ENCODE measurements around the gene PRR13.
"Not testable (repeated sequence)": the region's sequence is repeated elsewhere in the genome, so short reads cannot be mapped to it uniquely, and the experiment has no call there.

The PRR13 gene

DNA sequence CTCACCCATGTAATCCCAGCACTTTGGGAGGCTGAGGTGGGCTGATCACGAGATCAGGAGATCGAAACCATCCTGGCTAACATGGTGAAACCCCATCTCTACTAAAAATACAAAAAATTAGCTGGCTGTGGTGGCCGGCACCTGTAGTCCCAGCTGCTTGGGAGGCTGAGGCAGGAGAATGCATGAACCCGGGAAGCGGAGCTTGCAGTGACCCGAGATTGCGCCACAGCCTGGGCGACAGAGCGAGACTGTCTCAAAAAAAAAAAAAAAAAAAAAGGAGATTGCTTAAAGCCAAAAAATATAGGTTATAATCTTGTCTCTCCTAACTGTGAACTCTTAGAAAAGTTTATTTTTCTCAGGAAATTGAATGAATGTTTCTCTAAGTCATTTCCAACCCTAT is 6.2 kb upstream of the PRR13 start:
- not testable (repeated sequence) for DNase-seq (ENCODE audit: low read depth in 2 of 2)

DNA sequence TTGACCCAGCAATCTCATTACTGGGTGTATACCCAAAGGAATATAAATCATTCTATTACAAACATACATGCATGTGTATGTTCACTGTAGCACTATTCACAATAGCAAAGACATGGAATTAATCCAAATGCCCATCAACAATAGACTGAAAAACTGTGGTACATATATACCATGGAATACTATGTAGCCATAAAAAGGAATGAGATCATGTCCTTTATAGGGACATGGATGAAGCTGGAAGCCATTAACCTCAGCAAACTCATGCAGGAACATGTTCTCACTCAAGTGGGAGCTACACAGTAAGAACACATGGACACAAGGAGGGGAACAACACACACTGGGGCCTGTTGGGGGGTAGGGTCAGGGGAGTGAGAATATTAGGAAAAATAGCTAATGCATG is 2.0 kb upstream of the PRR13 start:
- not testable (repeated sequence) for DNase-seq (ENCODE audit: low read depth in 2 of 2)

DNA sequence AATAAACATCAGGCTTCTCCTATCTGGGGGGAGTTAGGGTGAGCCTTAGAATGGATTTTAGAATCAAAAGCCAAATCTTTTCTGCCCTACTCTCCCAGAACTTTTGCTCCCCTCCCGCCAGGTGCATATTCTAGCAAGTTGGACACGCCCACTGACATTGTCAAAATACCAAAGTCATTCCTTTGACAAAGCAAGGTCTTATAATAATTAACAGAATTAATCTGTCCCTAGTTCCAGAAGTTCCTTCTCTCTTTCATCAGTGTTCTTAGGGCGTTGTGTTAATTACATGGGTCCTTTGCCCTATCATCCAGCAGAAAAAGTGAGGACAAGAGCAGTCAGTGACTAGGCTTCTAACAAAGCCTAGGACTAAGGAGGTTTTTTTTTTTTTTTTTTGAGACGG is 2.4 kb downstream of the PRR13 start:
- no peak for DNase-seq (ENCODE audit: low read depth in 2 of 2)

DNA sequence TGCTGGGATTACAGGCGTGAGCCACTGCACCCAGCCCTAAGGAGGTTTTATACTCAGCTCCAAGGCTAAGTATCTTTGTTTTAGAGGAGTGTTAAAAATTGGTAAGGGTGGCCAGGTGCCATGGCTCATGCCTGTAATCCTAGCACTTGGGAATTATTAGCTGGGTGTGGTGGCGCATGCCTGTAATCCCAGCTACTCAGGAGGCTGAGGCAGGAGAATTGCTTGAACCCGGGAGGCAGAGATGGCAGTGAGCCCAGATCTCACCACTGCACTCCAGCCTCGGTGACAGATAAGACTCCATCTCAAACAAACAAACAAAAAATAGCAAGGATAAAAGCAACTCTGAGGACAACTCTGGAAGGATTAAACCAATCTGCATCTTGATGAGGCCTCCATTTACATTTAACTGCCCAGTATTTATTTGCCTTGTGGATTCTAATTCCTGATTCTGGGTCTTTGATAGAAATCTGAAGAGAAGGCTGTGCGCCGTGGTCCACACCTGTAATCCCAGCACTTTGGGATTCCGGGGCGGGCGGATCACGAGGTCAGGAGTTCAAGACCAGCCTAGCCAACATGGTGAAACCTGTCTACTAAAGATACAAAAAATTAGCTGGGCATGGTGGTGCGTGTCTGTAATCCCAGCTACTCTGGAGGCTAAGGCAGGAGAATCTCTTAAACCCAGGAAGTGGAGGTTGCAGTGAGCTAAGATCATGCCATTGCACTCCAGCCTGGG is 3.2 kb downstream of the PRR13 start:
- not testable (repeated sequence) for DNase-seq (ENCODE audit: low read depth in 2 of 2)

DNA sequence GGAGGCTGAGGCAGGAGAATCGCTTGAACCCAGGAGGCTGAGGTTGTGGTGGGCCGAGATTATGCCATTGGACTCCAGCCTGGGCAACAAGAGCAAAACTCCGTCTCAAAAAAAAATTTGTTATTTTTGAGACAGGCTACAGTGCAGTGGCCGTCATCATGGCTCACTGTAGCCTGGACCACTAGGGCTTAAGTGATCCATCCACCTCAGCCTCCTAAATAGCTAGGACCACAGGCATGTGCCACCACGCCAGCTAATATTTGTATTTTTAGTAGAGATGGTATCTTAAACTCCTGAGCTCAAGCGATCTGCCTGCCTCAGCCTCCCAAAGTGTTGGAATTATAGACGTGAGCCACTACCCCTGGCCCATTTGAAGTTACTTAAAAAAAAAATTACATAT is 9.4 kb downstream of the PRR13 start:
- no peak for DNase-seq (ENCODE audit: low read depth in 2 of 2)

DNA sequence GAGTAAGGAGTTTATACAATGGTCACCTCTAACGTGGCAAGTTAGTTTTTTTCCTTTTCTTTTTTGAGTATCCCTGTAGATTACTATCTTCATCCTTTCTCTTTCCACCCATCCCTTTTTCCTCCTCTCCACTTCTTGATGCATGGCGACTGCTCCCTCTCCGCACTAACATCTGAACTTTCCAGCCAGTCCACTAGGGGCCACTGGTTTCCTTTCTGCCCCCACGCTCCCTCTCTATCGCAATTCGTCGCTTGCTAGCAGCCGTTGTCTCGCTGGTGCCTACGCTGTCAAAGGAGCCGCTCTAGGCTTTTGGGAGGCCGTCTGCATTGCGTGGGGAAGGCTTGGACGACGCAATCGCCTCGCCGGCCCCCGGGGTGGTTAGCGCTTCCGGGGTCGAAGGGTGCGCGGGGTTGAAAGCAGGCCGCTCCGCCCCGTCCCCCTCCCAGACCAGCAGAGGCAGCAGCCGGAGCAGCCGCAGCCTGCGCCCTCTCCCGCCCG is 10.2 kb downstream of the PRR13 start, which contains the start of gene PCBP2:
Gene PCBP2, plus strand, starts transcription at position 442 of the 498 bp plus-strand sequence. CDS start 2,699 bp downstream, outside the sequence.
- DNase-seq (ENCODE audit: low read depth in 2 of 2), result peak; percentile 95 to 97

DNA sequence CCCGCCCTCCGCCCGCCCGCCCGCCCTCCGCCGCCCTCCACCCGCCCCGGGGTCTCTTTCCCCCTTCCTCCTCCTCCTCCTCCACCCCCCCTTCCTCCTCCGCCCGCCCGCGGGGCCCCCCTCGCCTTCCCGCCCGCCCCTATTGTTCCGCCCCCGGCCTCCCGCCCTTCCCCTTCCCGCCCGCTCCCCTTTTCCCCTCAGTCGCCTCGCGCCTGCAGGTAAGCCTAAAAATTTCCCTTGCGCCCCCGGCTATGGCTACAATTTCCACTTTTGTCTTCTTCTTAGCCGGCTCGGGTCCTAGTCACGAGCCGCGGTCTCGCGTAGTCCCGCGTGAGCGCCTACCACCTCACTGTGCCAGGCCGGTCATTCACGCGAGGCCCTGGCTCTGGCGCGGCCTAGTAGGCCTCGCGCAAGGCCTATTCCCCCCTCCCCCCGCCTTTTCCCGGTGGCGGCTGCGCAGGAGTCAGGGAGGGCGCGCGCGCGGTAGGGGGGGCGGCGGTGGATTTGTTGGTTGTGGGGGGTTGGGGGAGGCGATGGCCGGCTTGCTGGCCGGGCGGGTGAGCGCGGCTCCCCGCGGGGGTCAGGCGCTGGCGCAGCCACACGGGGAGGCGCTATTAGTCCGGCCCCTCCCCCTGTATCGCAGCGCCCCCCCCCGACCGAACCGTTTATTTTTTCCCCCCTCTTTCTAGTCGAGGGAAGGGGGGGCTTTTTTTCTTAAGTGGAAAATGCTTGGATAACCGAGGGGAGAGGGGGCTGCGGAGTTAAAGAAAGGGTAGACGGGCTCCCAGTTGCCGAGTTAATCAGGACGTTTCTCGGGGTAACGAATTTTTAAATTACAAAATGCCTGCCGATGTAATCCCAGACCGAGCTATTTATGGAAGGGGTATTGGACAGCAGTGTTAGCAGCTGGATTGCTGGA is 10.9 kb downstream of the PRR13 start:
- DNase-seq (ENCODE audit: low read depth in 2 of 2), result peak; percentile 56 to 59

DNA sequence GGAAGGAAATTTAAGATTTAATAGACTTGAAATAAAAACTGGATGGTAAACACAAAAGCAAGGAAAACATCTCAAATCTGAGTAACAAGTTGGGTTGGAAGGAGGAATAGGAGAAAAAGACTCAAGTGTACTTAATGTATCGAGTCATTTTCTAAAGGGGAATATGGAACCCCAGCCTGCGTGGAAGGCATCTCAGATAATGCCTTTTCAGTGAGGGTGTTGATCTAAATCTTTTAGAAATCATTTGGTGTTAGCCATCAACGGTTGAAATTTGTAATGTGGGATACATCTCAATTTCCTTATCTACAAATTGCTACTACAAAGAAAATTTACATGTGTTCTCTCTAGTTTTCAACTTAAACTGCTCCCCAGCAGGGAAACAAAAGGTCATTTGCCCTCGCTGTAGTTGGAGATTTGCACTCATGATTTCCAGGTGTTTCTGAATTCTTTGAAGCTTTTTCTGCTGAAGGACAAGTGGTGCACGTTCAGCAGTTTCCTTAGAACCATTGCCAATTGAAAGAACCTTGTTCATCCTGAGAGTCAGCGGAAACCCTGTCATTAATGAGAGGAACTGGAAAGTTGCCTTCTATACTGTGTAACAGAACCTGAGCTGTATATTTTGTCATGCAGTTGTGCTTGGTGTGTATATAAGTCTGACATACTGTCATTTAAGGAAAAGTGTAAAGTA is 12.6 kb downstream of the PRR13 start:
- DNase-seq (ENCODE audit: low read depth in 2 of 2), result no peak

DNA sequence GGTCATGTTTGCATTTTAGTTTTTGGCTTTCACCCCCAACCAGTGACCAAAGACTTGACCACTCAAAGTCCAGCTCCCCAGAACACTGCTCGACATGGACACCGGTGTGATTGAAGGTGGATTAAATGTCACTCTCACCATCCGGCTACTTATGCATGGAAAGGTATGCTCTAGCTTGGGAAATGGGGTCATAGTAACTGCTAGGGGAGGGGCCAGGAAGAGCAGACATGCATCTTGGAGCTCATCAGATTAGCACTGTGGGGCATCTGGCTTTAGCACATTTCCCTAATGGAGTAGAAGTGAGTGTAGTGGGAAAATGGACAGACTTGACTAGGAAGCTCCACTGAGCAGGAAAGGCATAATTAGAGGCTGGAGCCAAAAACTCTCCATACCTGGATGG is 13.2 kb downstream of the PRR13 start:
- no peak for DNase-seq (ENCODE audit: low read depth in 2 of 2)

DNA sequence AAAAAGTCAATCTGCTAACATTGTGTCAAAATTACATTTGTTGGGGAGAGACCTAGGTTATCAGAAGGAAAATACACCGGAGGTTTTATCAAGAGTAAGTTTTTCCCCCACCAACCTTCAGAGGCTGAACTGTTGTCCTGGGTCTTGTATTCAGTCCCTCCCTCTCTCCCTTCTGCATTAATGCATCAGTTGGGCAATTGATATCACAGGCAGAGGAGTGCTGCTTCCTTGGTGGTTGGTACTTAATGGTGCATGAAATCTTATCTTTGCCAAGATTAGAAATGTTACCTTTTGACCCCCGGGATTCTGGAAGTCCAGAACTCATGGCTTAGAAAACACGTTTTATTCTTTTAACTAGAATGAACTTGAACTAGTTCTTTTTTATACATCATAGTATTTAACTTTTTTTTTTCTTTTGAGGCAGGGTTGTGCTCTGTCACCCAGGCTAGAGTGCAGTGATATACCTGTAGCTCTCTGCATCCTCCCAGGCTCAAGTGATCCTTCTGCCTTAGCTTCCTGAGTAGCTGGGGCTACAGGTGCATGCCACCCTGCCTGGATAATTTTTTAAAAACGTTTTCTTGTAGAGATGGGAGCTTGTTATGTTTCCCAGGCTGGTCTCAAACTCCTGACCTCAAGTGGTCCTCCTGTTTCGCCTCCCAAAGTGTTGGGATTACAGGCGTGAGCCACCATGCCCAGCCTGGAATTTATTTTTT is 15.3 kb downstream of the PRR13 start:
- DNase-seq (ENCODE audit: low read depth in 2 of 2), result no peak

DNA sequence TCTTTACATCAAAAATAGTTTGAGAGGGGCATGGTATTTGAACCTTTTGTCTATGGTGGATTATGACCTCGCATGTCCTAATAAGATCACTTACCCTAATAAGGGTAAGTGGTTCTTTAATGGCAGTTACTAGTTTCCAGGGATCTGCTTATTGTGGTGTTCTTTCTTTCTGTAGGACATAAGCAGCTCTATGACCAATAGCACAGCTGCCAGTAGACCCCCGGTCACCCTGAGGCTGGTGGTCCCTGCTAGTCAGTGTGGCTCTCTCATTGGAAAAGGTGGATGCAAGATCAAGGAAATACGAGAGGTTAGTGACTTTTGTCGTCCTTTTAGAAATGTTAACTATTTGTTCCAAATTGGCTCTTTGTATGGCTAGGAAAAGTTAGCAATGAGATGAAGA is 17.6 kb downstream of the PRR13 start:
- DNase-seq (ENCODE audit: low read depth in 2 of 2), result no peak

DNA sequence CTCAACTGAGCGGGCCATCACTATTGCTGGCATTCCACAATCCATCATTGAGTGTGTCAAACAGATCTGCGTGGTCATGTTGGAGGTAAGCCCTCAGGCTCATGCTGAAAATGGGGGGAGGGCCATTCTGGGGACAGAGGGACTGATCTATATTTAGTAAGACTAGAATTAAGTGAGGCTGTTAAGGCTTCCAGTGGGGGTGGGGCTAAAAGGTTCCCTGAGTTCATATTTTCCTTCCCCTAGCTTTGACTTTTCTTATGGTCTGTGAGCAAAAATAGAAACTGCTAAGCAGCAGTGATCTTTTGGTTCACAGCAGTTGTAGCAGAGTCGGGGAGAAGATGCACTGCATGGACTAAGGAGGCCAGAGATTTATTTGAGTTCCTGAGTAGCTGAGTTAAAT is 19.5 kb downstream of the PRR13 start:
- DNase-seq (ENCODE audit: low read depth in 2 of 2), result no peak

DNA sequence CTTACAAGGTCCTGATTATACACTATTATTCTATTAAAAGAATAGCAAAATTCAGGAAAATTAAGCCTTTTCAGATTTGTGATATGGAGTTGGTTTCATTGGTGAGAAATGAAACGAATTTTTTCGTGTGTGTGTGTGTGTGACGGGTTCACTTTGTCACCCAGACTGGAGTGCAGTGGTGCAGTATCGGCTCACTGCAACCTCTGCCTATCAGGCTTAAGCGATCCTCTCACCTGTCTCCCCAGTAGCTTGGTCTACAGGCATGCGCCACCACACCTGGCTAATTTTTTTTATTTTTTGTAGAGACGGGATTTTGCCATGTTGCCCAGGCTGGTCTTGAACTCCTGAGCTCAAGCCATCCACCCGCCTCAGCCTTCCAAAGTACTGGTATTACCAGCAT is 20.1 kb downstream of the PRR13 start:
- DNase-seq (ENCODE audit: low read depth in 2 of 2), result no peak

DNA sequence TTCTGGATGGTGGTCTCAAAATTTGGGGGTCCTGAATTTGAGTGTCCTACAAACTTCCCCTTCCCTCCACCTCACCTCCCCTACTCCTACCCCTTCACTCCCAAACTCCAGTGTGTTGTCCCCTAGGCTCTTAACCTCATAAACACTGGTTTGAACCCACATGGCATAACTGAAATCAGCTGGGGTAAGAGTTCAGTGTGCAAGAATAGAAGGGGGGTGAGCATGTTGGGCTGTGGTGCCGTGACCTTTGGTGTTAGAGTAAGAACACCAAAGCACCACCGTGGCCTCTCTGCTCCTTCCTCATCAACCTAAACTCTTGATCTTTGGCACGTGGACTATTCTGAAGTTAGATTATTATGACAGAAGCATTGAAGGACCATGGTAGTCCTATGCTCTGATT is 21.4 kb downstream of the PRR13 start:
- DNase-seq (ENCODE audit: low read depth in 2 of 2), result no peak

DNA sequence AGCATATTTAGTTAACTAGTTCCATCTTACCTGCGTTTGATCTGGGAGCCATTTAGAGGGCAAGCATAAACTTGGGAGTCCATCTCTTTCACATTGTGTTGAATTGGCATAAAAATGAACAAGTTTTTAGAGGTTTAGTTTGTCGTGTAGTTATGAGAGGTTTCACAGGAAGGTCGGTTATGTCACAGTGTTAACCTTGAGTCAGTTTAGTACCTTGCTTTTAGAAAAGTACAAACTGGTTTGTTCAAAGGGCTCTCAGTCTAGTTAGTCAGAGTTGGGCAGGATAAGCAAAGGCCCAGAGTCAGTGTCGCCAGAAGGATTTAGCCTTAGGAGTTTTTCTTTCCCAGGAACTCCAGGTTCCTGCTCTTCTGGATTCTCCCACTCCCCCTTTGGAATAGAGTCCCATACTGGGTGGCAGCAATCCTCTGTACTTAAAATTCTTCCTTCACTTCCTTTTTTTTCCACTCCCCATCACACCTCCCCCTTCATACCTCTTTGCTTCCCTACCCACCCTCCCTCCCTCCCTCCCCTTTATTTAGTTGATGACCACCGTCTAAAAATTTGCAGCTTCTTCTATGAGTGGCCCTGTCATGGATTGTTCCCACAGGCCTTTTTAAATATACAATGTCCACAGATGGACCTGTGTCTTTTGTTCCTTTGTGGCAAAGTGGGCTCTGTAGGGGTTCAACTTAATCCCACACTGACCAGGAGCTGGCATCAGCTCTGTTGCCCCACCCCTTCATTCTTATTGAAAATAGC is 22.4 kb downstream of the PRR13 start:
- DNase-seq (ENCODE audit: low read depth in 2 of 2), result no peak

DNA sequence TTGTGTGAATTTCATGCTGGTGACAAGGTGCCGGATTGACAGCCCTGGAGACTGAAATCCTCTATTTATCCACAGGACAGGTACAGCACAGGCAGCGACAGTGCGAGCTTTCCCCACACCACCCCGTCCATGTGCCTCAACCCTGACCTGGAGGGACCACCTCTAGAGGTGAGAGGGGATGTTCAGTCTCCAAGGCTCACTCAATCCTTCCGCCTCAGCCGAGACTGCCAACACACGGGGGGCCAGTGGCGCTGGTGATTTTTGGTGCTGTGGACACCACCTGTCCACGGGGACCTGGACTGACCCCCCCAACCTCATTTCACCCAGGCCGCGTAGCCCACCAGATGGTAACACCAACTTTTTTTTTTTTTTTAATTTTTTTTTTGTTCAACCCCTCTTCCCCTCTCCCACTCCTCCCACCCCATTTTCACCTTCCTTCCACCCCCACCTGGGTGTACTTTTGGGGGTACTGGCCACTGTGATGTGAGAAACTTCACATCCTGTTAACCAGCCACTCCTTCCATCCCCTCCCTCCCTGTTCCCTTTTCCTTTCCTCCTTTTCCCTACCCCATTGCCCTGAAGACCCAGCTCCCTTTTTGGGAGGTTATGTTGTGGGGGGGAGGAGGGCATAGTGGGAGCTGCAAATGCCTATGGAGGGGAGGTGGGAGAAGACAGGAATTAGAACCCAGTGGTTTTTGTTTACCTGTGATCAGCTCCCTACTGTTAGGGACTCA is 23.3 kb downstream of the PRR13 start:
- DNase-seq (ENCODE audit: low read depth in 2 of 2), result no peak

DNA sequence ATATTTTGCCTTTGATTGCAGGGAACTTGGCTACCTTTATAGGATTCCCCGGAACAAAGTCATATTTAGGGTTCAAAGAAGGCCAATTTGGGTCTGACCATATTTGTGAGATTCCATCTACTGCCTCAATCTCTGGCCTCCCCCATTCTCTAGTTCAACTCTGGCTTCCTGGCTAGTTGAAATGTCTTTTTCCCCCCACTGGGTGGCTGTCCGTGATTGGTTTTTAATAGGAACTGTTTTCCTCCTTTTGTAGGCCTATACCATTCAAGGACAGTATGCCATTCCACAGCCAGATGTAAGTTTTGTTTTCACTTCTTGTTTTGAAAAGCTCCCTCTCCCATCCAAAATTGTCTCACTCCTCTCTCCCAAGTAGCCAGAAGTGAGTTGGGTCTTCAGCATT is 24.1 kb downstream of the PRR13 start:
- no peak for DNase-seq (ENCODE audit: low read depth in 2 of 2)

DNA sequence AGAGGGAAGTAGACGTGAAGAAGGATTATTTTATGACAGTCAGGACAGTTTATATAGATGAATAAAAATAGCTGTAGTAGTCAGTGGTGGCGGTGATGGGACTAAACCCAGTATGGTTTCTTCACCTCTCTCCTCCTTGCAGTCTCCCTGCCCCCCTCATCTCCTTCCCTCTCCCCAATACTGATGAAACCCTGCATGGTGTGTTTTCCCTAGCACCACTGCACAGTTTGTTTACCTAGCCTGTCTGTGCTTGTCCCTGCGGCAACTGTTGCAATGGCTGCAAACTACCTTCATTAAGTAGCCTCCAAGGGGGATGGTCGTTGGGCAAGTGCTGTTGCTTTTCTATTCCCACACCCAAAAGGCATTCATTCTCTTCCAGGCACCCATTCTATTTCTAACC is 25.1 kb downstream of the PRR13 start:
- no peak for DNase-seq (ENCODE audit: low read depth in 2 of 2)

DNA sequence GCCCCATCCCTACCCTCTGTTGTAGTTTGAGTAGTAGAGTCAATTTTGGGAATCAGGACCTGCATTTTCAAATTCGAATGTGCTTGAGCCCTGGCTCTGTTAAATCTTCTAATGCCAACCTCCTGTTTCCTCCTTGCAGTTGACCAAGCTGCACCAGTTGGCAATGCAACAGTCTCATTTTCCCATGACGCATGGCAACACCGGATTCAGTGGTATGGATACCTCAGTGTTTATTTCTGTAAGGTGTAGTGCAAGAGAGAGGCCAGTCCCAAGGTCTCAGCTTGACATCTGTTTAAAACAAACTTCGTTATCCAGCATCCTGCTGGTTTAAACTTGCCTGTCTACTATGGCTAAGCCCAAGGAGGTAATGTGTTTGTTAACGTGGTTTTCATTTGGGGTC is 25.5 kb downstream of the PRR13 start:
- no peak for DNase-seq (ENCODE audit: low read depth in 2 of 2)

DNA sequence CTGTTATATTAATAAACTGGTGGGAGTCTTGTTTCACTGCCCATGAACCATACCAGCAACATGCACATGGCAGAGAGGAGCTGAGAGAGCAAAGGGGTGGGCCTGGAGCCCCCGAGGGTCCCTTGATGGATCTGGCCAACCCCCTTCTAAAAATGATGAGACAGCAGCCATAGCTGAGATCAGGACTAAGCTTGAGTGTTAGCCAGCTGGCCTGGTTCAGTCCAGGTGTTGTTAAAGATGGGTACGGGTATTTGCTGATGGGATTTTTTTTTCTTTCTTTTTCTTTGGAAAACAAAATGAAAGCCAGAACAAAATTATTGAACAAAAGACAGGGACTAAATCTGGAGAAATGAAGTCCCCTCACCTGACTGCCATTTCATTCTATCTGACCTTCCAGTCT is 26.3 kb downstream of the PRR13 start:
- no peak for DNase-seq (ENCODE audit: low read depth in 2 of 2)

Measured in stimulated activated CD4-positive, alpha-beta T cell treated with anti-CD3 and anti-CD28 coated beads, Interleukin-4, amount 100 ng/mL, for 48 hours (primary cell).